NCI-H1436 treated with DMSO at 0.1 percent for 48 hours (cell line): ENCODE data around the gene IFT43.

ENCODE experiments used
- DNase-seq: peaks from one replicate; lab custom pipeline; 2025; lab: John Stamatoyannopoulos, UW

IFT43 gene

GRCh38 chr14:76112889-76113624 lies 127.5 kb downstream of the IFT43 start:
- no peak for DNase-seq

GRCh38 chr14:76113691-76114090 lies 128.1 kb downstream of the IFT43 start:
- DNase-seq, result no peak

GRCh38 chr14:76115010-76115422 lies 129.5 kb downstream of the IFT43 start:
- DNase-seq, result no peak

DNA sequence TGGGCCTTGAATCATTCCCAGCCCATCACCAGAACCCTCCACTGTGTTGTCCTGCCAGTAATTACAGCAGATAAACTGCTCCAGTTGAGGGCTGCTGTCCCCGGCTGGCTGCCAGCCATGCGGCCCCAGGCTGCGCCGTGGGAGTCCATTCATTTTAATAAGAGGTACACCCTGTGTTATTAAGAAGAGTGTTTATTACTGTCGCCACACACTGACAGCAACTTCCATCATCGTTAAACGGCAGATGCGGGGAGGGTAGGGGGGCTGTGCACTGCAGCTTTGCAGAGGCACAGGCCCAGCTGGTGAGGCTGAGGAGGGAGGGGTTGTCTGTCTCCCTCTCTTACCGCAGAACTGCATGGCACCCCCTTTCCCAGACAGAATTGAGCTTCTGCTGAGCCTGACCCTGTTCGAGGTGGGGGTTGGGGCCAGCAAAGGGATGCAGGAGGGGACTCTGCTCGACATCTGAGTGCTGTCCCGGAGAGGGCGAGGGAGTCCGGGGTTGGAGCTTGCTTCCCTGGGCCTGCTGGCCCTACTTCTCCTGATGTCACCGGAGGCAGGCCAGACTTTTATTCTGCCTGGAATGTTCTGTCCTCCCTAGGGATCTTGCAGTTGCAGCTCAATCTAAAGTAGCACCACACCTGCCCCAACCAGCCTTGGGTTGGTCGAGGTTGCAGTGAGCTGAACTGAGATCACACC lies 132.4 kb downstream of the IFT43 start:
- no peak for DNase-seq

DNA sequence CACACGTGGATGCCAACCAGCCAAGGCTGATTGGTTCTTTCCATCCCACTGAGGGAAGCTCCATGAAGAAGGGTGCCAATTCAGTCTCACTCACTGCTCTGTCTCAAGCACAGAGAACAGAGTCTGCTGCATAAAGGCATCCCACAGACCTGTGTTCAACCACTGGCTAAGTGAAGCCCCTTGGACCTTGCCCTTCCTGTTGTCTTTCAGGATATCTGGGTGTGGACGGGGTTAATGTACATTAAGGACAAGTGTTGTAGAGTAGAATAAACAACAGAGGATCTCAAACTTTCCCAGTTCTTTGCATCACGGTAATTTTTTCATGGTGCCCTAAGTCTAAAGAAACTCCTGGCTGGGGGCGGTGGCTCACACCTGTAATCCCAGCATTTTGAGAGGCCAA lies 133.0 kb downstream of the IFT43 start:
- DNase-seq, result no peak

GRCh38 chr14:76121089-76121748 lies 135.7 kb downstream of the IFT43 start:
- no peak for DNase-seq

DNA sequence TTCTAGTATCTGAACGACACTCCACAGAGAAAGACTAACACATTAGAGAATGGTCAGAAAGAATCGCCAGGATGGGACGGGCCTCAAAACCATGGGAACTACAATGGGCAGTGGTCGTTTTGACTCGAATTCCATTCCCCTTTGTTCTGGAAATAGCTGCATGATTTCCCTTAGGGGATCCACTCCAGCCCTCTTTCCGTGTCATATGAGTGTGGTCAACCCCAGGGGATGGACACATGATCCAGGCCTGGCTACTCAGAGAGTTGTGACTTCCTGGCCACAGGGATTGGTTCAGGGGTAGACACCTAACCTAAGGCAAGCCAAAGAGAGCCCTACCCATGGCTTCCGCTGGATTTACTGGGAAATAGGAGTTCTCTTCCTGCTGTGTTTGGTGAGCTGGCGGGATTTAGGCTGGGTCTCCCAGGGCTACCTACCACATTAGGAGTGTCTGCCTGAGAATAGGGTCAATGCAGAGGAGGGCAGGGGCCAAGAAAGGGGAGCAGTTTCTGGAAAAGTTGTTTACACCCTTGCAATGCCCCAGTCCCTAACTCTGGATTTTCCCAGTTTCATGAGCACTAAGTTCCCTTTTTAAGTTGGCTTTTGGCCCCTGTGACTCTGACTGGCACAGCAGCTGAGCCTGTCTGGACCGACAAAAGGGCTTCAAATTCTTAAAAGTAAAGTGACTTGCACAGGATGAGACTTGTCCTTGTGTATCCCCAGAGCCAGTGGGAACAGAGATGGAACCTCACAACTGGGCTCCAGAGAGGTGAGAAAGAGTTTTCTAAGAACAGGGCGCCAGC lies 138.1 kb downstream of the IFT43 start:
- no peak for DNase-seq

- no peak for DNase-seq
Observed at GRCh38 chr14:76125511-76125910, 139.9 kb downstream of the IFT43 start.

- no peak for DNase-seq
Observed at GRCh38 chr14:76126076-76126475, 140.5 kb downstream of the IFT43 start.

DNA sequence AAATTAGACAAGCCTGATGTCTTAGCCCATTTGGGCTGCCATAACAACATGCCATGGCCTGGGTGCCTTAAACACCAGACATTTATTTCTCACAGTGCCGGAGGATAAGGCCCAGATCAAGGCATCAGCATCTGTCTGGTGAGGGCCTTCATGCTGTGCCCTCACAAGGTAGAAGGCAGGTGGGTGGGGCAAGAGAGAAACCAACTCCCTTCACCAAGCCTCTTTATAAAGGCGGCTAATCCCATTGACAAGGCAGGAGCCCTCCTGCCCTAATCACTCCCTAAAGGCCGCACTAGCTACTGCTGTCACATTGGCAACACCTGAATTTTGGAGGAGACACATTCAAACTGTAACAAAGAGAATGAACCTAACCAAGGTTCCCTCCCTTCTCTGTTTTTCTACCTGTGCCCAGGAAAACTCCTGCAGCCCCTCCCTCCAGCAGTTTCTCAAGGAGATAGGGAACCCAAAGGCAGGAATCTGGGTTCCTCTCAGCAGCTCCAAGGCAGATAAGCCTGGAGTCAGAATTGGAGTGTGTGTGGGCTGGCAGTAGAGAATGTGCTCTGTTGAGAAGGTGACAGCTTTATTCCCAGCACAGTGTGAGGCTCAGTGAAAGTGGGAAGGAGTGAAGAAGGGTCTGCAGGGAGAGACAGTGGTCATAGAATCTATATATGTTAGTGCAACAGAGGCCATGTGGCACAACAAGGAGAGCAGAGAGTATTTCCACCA lies 144.5 kb downstream of the IFT43 start:
- no peak for DNase-seq

GRCh38 chr14:76131071-76131965 lies 145.8 kb downstream of the IFT43 start:
- no peak for DNase-seq

DNA sequence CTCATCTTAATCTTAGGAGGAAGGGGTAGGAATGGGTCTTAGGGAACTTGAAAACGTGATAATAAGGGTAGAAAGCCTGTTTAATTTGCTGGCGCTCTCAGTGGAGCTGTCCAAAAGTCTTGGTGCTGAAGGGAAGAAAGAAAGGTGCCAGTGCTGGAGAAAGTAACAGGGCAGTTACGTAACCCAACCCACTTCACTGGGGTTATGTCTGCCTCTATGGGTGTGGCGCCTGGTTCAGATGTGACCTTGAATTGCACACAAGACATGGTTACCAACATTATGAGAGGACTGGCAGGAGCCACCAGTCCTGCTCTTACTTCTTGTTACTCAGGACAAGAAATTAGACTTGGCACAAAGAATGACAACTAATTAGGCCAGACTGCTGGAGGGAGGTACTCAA lies 147.5 kb downstream of the IFT43 start:
- DNase-seq, result no peak
